ENCODE data around the gene GLA.
A peak's percentile ranks its signal among the peaks of the same experiment; 100 is the strongest.

GLA gene

GRCh38 chrX:101397779-101398178 lies 9.9 kb downstream of the GLA start:
- peak; percentile 52 for DNase-seq (ENCODE audit: low read depth)

- DNase-seq (ENCODE audit: low read depth) = peak; percentile 49
These were observed 11.9 kb downstream of the GLA start for GRCh38 chrX:101395789-101396188.

GRCh38 chrX:101394372-101394771 lies 13.4 kb downstream of the GLA start:
- no peak for DNase-seq (ENCODE audit: low read depth)

GRCh38 chrX:101393530-101394305 lies 14.0 kb downstream of the GLA start:
- DNase-seq (ENCODE audit: low read depth) = no peak

GRCh38 chrX:101391831-101392230 lies 15.9 kb downstream of the GLA start:
- no peak for DNase-seq (ENCODE audit: low read depth)

GRCh38 chrX:101390664-101391525 lies 16.8 kb downstream of the GLA start, which contains the start of gene RPL36A:
TSS of gene RPL36A (plus strand) at chrX:101391011. CDS start at chrX:101391044, 33 bp downstream.
- DNase-seq (ENCODE audit: low read depth) = peak; percentile 87

GRCh38 chrX:101388604-101389003 lies 19.1 kb downstream of the GLA start:
- DNase-seq (ENCODE audit: low read depth) = no peak

- DNase-seq (ENCODE audit: low read depth) = no peak
These were observed 21.2 kb downstream of the GLA start for GRCh38 chrX:101386542-101386885.

- no peak for DNase-seq (ENCODE audit: low read depth)
These were observed 21.8 kb downstream of the GLA start, which contains the start of gene BTK for GRCh38 chrX:101385795-101386541. TSS of gene BTK (minus strand) at chrX:101386191. CDS start at chrX:101375284, 10,907 bp downstream.

GRCh38 chrX:101385026-101385684 lies 22.6 kb downstream of the GLA start:
- no peak for DNase-seq (ENCODE audit: low read depth)

GRCh38 chrX:101383679-101384205 lies 24.0 kb downstream of the GLA start:
- DNase-seq (ENCODE audit: low read depth) = no peak

GRCh38 chrX:101377547-101377946 lies 30.2 kb downstream of the GLA start:
- no peak for DNase-seq (ENCODE audit: low read depth)

- no peak for DNase-seq (ENCODE audit: low read depth)
These were observed 36.7 kb downstream of the GLA start for GRCh38 chrX:101370888-101371504.

- DNase-seq (ENCODE audit: low read depth) = no peak
These were observed 38.0 kb downstream of the GLA start for GRCh38 chrX:101369687-101370086.

GRCh38 chrX:101368800-101369199 lies 38.9 kb downstream of the GLA start:
- DNase-seq (ENCODE audit: low read depth) = no peak

GRCh38 chrX:101365301-101365795 lies 42.4 kb downstream of the GLA start:
- DNase-seq (ENCODE audit: low read depth) = no peak

GRCh38 chrX:101362757-101363156 lies 45.0 kb downstream of the GLA start:
- DNase-seq (ENCODE audit: low read depth) = no peak

- DNase-seq (ENCODE audit: low read depth) = no peak
These were observed 45.6 kb downstream of the GLA start for GRCh38 chrX:101362116-101362515.

GRCh38 chrX:101360390-101360789 lies 47.3 kb downstream of the GLA start:
- DNase-seq (ENCODE audit: low read depth) = no peak

- DNase-seq (ENCODE audit: low read depth) = no peak
These were observed 47.8 kb downstream of the GLA start for GRCh38 chrX:101359966-101360365.
